Measurements from ENCODE around the gene PRSS21.
A peak's percentile ranks its signal among the peaks of the same experiment; 100 is the strongest.

PRSS21 gene

GRCh38 chr16:2852003-2852730 lies 35.1 kb downstream of the PRSS21 start:
- no peak for TF ChIP-seq CTCF (IDR thresholded peaks at IDR 0.05)
- H3K27me3 ChIP-seq: peaks cover 63% of the 10 kb centered on the region
- no peaks in the 10 kb centered on the region for H3K4me1 ChIP-seq (ENCODE audit: control insufficient read depth in 1 of 2, insufficient read depth in 1 of 2, low read depth in 1 of 2, low read length in 1 of 2)

DNA sequence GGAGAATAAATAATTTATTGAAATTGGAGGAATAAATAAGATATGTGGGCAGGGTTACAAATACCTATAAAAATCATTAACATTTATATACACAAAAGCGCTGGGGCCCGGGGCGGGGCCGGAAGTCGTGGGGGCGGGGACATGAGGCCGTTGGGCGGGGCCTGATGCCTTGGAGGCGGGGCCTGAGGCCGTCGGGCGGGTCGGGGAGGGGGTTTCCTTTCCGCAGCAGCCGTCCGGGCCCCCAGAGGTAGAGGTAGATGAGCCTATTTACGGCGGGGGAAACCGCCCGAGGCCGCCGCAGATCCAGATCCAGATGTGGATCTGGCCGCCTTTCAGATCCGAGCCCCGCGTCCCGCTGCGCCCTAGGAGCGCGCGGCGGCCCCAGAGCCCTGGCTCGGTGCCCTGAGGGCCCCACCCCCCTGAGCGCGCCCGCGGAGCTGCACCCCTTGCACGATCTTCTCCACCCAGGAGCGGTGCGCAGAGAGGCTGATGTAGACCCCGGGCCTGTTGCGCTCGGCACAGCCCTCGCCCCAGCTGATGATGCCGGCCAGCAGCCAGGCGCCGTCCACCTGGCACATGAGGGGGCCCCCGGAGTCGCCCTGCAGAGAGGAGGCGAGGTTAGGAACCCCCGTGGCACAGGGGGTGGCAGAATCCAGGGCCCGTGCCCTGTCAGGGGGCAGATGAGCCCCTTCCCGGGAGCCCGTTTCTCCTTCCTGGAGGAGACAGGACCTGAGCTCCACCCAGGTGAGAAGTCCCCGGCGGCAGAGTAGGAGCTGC lies 35.9 kb downstream of the PRSS21 start:
- Histone ChIP-seq H3K36me3 (no peaks in the 10 kb centered on the region), H3K4me3 (ENCODE audit: low read depth in 1 of 2, low read length in 1 of 2) (no peak overlapping the region), H3K27me3 (peaks cover 71% of the 10 kb centered on the region), H3K9me3 (peaks cover 5% of the 10 kb centered on the region), H3K27ac (no peak overlapping the region), H3K4me1 (ENCODE audit: control insufficient read depth in 1 of 2, insufficient read depth in 1 of 2, low read depth in 1 of 2, low read length in 1 of 2) (peaks cover 0 to 3% of the 10 kb centered on the region in 2 experiments)
- no peak for TF ChIP-seq CTCF (IDR thresholded peaks at IDR 0.05)

More at GRCh38 chr16:2852003-2852730, 35.1 kb downstream of the PRSS21 start:
- H3K27ac ChIP-seq: no peak overlapping the region
- H3K4me3 ChIP-seq (ENCODE audit: low read depth in 1 of 2, low read length in 1 of 2): no peak overlapping the region
- H3K9me3 ChIP-seq: peaks cover 5% of the 10 kb centered on the region
- no peaks in the 10 kb centered on the region for H3K36me3 ChIP-seq

GRCh38 chr16:2853531-2854073 lies 36.6 kb downstream of the PRSS21 start:
- Histone ChIP-seq H3K36me3 (no peaks in the 10 kb centered on the region), H3K27me3 (peaks cover 78% of the 10 kb centered on the region), H3K4me1 (ENCODE audit: control insufficient read depth in 1 of 2, insufficient read depth in 1 of 2, low read depth in 1 of 2, low read length in 1 of 2) (peaks cover 0 to 9% of the 10 kb centered on the region in 2 experiments), H3K4me3 (ENCODE audit: low read depth in 1 of 2, low read length in 1 of 2) (no peak overlapping the region), H3K9me3 (peaks cover 5% of the 10 kb centered on the region), H3K27ac (no peak overlapping the region)
- no peak for TF ChIP-seq CTCF (IDR thresholded peaks at IDR 0.05)

DNA sequence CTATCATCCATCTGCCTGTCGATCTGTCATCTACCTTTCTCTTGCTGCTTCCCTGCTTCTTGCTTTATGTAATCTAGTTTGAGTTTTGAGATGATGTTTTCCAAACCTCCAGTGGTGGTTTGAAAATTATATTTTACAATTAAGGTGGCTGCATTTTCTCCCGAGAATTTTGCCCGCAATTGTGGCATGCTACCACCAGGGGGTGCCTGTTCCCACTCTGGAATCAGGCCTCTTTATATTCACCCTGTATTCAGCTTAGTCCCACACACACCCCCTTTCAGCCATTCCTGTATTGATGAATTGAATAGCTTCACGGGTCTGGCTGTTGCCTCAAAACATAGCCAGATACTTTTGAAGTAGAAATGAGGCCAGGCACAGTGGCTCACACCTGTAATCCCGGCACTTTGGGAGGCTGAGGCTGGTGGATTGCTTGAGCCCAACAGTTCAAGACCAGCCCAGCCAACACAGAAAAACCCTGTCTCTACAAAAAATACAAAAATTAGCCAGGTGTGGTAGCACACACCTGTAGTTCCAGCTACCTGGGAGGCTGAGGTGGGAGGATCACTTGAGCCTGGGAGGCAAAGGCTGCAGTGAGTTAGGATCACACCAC lies 37.8 kb downstream of the PRSS21 start:
- H3K27ac ChIP-seq: no peak overlapping the region
- peaks cover 5% of the 10 kb centered on the region for H3K9me3 ChIP-seq
- H3K27me3 ChIP-seq: peaks cover 78% of the 10 kb centered on the region
- H3K4me1 ChIP-seq (ENCODE audit: control insufficient read depth in 1 of 2, insufficient read depth in 1 of 2, low read depth in 1 of 2, low read length in 1 of 2): peaks cover 0 to 9% of the 10 kb centered on the region in 2 experiments
- H3K36me3 ChIP-seq: no peaks in the 10 kb centered on the region
- TF ChIP-seq CTCF (IDR thresholded peaks at IDR 0.05): peak; percentile 62
- no peak overlapping the region for H3K4me3 ChIP-seq (ENCODE audit: low read depth in 1 of 2, low read length in 1 of 2)

DNA sequence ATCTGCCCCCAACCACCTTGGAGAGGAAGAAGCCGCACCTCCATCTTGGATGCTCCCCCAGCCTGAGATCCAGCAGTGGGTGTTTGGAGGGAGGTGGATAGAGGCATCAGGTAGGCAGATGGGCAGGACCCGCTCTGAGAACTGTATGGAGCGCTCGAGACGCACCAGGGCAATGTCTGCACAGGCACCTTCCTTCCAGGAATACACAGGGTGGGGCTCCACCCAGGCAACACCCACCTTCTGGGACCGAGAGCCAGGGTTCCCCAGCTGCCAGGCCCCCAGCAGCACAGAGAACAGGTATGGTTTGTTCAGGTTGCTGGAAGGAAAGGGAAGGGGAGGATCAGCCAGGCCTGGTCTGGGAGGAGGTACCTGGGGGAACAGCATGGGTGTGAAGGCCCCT lies 38.5 kb downstream of the PRSS21 start:
- peaks cover 5% of the 10 kb centered on the region for H3K9me3 ChIP-seq
- H3K27me3 ChIP-seq: peaks cover 78% of the 10 kb centered on the region
- peaks cover 0 to 9% of the 10 kb centered on the region in 2 experiments for H3K4me1 ChIP-seq (ENCODE audit: control insufficient read depth in 1 of 2, insufficient read depth in 1 of 2, low read depth in 1 of 2, low read length in 1 of 2)
- no peak for TF ChIP-seq CTCF (IDR thresholded peaks at IDR 0.05)
- H3K27ac ChIP-seq: no peak overlapping the region
- H3K36me3 ChIP-seq: no peaks in the 10 kb centered on the region
- no peak overlapping the region for H3K4me3 ChIP-seq (ENCODE audit: low read depth in 1 of 2, low read length in 1 of 2)
